ENCODE results near the gene UBE2I.
"Not testable (repeated sequence)": the region's sequence is repeated elsewhere in the genome, so short reads cannot be mapped to it uniquely, and the experiment has no call there.

UBE2I gene
- total RNA-seq: 164 to 170 (median 167) reads per million in 4 experiments

- peak; percentile 96 for DNase-seq
Observed at GRCh38 chr16:1308977-1309885, at the start of gene UBE2I. Gene UBE2I, plus strand, starts transcription at chr16:1309636. Its CDS starts 4,395 bp downstream, at chr16:1314031.

GRCh38 chr16:1259760-1260068, 49.7 kb upstream of the UBE2I start:
- DNase-seq: no peak

DNA sequence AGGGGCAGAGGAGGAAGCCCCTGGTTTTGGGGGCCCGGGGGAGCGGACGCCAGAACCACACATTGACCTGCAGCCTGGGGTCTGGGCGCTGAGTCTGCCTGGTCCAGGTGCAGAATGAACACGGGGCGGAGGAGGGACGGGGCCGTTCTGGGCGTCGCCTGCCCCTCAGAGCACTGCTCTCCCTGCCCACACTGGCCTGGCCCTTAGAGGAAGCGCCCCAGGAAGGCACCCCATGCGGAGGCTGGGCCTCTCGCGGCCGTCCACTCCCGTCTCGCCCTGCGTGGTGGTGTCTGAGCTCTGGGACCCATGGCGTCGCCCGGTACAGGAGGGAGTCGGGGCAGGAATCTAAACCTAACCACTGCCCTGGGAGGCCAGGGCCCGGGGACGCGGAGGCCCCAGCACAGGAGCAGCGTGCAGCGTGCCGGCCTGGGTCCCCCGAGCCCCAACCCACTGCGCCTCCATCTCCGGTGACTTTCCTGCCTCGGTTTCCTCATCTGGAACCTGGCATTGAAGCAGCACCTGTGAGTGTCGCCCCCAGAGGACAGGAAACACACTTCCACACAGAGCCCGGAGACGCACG, 49.2 kb upstream of the UBE2I start:
- no peak for DNase-seq

- DNase-seq: no peak
Observed at GRCh38 chr16:1261131-1261892, 48.1 kb upstream of the UBE2I start.

DNA sequence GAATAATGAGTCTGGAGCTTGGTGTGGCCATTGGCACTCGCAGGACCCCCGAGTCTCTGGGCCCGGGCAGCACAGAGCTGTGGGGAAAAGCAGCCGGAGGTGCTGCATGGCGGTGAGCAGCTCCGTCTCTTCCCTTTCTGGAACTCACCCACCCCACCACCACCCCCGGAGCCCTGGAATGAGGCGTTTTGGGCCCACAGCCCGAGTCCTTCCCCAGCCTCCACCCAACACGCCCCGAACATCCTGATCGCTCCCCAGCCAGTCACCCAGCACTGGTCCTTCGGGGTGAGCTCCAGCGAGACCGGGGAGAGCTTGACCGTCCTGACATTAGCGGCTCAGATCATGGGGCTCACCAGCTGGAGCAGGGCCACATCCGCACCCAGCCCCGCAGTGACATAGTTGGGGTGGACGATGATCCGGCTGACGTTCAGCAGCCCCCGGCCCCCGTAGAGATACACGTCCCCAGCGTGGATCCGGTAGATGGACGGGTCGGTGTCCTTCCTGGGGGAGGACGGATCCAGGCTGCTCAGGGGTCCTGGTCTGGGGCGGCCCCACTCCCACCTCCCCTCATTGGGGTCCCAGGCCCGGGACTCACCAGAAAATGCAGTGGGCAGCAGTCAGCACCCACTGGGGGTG, 47.1 kb upstream of the UBE2I start:
- no peak for DNase-seq

GRCh38 chr16:1262846-1263221, 46.6 kb upstream of the UBE2I start:
- no peak for DNase-seq

GRCh38 chr16:1263591-1264344, 45.7 kb upstream of the UBE2I start:
- no peak for DNase-seq

DNA sequence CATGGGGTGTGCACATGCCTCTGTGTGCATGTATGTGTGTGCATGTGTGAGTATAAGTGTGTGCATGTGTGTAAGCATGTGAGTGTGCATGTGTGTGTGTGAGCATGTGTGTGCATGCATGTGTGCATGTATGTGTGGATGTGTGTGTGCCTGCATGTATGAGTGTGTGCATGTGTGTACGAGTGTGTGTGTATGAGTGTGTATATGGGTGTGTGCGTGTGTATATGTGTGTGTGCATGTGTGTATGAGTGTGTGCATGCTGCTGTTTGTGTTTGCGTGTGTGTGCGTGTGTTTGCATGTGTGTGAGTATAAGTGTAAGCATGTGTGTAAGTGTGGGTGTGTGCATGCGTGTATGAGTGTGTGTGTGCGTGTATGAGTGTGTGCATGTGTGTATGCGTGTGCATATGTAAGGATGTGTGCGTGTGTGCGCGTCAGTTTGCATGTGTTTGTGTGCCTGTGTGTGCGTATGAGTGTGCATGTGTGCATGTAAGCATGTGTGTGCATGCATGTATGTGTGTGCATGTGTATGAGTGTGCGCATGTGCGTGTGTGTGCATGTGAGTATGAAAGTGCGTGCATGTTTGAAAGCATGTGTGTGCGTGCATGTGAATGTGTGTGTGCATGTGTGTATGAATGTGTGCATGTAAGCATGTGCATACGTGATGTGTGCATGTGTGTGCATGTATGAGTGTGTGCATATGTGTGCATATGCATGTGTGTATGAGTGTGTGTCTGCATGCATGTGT, 44.9 kb upstream of the UBE2I start:
- no peak for DNase-seq

DNA sequence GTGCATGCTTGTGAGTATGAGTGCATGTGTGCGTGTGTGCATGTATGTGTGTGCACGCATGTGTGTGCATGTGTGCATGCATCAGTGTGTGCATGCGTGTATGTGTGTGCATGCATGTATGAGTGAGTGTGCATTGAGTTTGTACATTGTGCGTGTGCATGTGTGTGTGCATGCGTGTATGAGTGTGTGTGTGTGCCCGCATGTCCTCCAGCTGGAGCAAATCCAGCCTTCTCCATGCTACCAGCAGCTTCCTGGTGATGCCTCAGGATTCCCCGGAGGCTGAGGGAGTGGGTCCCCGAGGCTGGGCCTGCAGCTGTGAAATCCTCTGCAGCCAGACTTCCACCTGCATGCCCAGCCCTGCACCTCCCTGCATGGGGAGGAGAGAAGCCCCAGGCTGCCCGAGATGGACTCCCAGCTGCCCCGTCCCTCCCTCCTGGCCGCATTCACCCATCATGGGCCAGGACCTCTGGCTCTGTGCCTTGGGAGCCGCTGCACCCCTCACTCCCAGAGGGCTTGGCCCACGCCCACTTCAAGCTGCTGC, 44.3 kb upstream of the UBE2I start:
- DNase-seq: no peak

DNA sequence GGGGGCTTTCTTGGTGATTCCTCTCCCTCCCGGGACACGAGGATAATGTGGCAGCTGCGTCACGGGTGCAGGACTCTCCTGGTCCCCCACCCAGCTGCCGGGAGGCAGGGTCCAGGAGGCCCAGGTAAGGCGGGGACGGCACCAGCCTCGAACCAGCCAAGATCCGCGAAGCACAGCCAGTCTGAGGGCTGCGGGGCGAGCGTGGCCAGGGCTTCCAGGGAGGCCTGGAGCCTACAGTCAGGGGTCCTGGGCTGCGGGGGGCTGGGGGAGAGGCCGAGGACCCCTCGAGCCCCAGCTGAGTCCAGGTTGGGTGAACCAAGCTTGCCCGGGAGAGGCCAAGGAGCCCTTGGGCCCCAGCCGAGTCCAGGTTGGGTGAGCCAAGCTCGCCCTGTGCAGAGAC, 43.6 kb upstream of the UBE2I start:
- no peak for DNase-seq

- DNase-seq: not testable (repeated sequence)
Observed at GRCh38 chr16:1269418-1269817, 40.0 kb upstream of the UBE2I start.

- DNase-seq: no peak
Observed at GRCh38 chr16:1271380-1271723, 38.1 kb upstream of the UBE2I start.

DNA sequence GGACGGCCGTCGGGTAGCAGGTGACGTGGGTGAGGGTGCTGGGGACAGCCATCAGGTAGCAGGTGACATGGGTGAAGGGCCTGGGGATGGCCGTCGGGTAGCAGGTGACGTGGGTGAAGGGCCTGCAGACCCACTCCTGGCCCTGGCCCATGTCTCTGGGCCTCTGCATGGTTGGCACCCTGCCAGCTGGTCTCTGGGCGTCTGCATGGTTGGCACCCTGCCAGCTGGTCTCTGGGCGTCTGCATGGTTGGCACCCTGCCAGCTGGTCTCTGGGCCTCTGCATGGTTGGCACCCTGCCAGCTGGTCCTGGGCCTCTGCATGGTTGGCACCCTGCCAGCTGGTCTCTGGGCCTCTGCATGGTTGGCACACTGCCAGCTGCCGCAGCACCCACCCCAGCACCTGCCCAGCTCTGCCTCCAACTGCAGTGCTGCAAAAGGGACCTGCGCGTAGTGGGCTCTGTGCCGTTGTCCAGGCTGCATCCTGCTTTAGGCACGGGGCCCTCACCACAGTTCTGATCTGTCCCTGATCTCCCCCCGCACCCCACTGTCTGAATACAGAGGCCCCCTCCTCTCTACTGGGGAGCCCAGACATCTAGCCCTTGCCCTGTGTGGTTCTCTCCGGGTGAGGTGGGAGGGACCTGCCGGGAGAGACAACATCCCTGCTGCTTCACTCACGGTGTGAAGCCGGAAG, 37.6 kb upstream of the UBE2I start:
- DNase-seq: peak; percentile 14

DNA sequence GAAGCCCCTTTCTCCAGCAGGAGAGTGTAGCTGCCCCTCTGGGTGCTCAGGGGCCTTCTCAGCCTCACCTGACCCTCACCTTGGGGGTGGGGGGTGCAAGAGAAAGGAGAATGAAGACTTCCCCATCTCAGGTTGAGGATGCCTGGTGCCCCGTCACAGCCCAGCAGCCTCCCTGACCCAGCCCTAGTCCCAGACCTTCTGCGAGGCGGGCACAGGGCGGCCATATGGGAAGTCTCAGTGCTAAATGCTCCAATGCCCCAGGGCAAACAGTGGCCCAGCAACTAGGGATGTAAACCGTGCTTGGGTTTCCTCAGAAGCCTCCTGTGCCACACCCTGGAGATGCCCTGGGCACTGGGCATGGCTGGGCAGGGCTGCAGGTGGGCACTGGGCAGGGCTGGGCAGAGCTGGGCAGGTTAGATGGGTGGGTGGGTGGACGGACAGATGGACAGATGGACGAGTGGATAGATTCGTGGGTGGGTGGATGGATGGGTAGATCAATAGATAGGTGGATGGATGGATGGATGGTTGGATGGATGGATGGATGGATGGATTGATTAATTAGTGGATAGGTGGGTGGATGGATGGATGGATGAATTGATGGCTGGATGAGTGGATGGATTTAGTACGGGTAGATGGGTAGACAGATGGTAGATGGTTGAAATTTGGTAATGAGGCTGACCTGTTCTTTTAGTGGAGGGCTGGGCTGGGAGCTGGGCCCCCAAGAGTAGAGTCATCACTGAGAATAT, 36.8 kb upstream of the UBE2I start:
- DNase-seq: no peak

GRCh38 chr16:1273816-1274215, 35.6 kb upstream of the UBE2I start:
- no peak for DNase-seq

- DNase-seq: no peak
Observed at GRCh38 chr16:1274767-1275166, 34.7 kb upstream of the UBE2I start.

GRCh38 chr16:1275791-1276579, 33.5 kb upstream of the UBE2I start:
- no peak for DNase-seq

DNA sequence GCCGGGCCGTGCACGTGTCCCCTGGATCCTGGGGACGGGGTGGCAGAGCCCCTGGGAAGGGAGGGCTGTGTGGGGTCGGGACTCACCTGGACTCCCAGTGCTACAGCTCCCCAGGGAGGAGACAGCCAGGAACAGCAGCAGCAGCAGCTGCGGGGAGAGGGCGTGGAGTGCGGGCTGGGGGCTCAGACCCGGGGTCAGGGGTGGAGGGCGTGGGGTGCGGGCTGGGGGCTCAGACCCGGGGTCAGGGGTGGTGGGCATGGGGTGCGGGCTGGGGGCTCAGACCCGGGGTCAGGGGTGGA, 32.9 kb upstream of the UBE2I start:
- DNase-seq: no peak

GRCh38 chr16:1277151-1277598, 32.3 kb upstream of the UBE2I start:
- no peak for DNase-seq
